Hematopoietic multipotent progenitor cell (in vitro differentiated cells): Measurements from ENCODE around the gene SANBR. TPM values are rescaled to one million over a fixed set of nuclear protein-coding genes. Genes with fewer than 3 reads are reported as not detected.

Experiments
- DNase-seq, 3 donors: peaks; one replicate each; pipeline ENCODE4 v3.0.0-alpha.2; 2011 to 2015; ENCODE audit warnings: low read depth in 2 of 3, low spot score in 2 of 3
- total RNA-seq: library from RNA; depleted of rRNA; stranded (reverse); fragments of >200 nt; gene quantifications from one replicate; pipeline ENCODE4 v1.2.3, GENCODE V29; 2012

SANBR gene
- total RNA-seq, 1 donor: 4.6 TPM

DNA sequence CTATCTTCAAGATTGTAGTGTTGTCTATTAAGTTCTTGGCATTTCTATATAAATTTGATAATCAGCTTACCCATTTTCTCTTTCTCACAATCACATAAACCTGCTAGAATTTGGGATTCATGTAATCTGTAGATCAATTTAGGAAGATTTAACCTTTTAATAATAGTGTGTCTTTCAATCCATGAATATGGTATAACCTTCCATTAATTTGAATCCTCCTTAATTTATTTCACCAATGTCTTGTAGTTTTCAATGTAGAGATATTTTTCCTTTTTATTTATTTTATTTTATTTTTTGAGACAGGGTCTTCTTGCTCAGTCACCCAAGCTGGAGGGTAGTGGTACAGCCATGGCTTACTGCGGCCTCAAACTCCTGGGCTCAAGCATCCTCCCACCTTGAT, 20.2 kb downstream of the SANBR start:
- DNase-seq: no peak

DNA sequence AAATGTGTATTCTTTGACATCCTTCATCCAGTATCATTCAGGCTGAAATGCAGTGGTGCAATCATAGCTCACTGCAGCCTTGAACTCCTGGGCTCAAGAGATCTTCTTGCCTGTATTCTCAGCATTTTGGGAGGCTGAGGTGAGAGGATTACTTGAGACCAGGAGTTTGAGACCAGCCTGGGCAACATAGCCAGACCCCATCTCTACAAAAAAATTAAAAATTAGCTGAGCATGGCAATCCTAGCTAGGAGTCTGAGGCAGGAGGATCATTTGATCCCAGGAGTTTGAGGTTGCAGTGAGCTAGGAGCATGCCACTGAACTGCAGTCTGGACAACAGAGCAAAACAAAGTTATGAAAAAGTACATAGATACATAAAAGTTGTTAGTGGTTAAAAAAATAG, 24.1 kb downstream of the SANBR start:
- DNase-seq: no peak

DNA sequence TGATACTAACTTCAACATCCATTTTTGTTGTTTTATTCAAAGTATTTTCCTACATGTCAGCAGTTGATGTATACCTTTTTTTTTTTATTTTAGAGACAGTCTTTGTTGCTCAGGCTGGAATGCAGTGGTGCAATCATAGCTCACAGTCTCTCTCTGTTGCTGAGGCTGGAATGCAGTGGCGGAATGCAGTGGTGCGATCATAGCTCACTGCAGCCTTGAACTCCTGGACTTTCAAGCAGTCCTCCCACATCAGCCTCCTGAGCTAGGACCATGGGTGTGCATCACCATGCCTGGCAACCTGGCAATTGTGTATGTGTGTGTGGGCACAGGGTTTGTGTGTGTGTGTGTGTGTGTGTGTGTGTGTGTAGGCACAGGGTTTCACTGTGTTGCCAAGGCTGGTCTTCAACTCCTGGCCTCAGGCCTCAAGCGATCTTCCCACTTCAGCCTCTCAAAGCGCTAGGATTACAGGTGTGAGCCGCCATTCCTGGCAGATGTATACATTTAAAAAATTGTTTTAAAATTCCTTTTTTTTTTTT, 24.8 kb downstream of the SANBR start:
- DNase-seq: no peak

DNA sequence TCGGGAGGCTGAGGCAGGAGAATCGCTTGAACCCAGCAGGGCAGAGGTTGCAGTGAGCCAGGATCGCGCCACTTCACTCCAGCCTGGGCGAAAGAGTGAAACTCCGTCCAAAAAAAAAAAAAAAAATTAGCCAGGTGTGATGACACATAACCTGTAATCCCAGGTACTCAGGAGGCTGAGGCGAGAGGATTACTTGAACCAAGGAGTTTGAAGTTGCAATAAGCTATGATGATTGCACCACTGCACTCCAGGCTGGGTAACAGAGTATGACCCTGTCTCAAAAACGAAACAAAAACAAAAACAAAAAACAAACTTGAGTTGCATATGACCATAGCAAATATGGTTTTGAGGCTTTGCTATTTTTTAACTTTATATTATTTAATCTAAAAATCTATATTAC, 25.8 kb downstream of the SANBR start:
- no peak for DNase-seq

DNA sequence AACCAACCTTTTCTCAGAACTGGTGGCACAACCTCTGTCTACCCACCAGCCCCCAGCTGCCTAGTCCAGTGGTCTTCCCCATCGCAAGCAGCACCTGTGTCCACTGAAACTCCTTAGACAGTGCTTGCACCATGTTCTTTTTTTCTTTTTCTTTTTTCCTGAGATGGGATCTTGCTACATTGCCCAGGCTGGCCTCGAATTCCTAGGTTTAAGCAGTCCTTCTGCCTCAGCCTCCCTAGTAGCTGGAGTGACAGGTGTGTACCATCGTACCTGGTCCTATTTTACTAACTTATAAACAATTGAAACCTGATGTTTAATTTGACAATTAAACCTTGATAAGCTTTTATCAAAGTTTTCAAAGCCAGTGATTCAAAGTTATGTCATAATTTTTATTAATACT, 30.8 kb downstream of the SANBR start:
- DNase-seq: no peak

DNA sequence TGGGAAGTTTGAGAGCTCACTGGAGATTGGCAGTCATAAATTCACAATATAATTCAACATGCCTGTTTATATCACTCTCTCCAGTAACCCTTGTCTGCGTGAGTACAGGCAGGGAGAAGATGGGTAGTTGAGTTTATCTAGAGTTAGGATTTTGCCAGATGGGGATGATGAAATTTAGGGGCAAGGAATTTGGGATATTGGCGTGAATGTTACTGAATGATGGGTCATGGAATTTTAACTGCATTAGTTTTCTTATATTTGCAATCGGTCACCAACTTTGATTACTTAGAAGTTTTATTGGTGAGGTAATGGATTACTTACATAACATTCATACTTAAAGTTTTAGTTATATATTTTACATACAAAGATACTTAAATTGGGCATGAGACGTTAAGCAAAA, 35.1 kb downstream of the SANBR start:
- DNase-seq: no peak

DNA sequence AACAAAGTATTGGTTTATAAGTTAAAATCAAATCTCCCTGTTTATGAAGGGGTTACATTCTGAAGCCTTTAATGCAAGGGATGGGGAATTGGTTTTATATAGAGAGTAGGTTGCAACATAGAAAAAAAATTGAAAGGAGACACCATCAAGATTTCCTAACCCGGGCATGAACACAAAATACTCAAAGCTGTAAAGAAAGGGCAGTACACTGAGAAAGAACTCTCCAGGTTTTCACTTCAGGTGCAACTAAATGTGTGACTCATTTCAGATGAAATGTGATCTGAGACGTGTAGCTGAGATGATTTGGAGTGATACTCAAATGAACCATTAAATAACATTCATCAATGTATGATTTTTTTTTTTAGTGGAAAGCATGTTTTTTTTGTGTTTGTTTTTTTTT, 43.6 kb downstream of the SANBR start:
- no peak for DNase-seq

DNA sequence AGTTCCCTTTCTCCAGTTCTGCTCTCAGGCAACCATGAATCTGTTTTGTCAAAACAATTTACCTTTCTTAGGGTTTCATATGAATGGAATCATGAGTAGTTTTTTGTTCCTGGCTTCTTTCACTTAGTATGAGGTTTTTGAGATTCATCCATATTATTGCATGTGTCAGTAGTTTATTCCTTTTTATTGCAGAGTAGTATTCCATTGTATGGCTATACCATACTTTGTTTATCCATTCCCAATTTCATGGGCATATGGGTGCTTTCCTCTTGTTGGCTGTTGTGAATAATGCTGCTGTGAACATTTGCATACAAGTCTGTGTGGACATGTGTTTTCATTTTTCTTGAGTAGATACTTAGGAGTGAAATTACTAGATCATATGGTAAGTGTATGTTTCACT, 46.0 kb downstream of the SANBR start:
- no peak for DNase-seq

DNA sequence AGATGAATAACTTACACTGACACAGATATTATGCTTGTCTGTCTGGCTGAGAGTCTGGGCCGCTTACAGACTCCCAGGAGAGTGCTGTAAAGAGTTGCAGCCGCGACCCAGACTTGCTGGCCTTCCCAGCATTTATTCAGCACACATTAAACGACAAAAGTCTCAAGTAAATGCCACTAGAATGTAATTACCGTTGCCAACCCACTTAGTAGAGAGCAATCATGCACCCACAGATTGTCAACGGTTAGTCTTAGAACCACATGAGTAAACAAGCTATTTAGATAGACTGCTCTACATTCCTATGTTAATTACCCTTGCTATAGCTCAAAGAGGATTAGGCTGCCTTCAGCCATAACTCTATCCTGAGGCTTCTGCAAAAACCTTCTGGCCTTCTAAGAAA, 48.5 kb downstream of the SANBR start:
- DNase-seq: no peak

Other genes starting within 250 kb of the SANBR start
- gene REL, start 184.3 kb upstream of the SANBR start, total RNA-seq: 23.4 TPM
- gene PEX13, start 48.2 kb upstream of the SANBR start, total RNA-seq: 20.7 TPM
- 5.7 TPM for gene PUS10, start 47.6 kb upstream of the SANBR start, total RNA-seq
- gene C2orf74, start 96.3 kb downstream of the SANBR start, total RNA-seq: 4.8 TPM